Midbrain (tissue), 1 donor: ENCODE data around the gene PRRG2.
A peak's percentile ranks its signal among the peaks of the same experiment; 100 is the strongest.

Source experiments
- DNase-seq: peaks from one replicate; lab custom pipeline; 2025; lab: John Stamatoyannopoulos, UW

Gene PRRG2

GRCh38 chr19:49589502-49589905 is 8.4 kb downstream of the PRRG2 start:
- no peak for DNase-seq

GRCh38 chr19:49590071-49590970 is 9.2 kb downstream of the PRRG2 start:
- peak; percentile 77 for DNase-seq

- peak; percentile 75 for DNase-seq
These were observed 10.0 kb downstream of the PRRG2 start, which contains the start of gene PRR12 for GRCh38 chr19:49590971-49591730. Gene PRR12, plus strand, starts transcription at chr19:49591182. Its CDS starts 473 bp downstream, at chr19:49591655.

- peak; percentile 71 for DNase-seq
These were observed 10.8 kb downstream of the PRRG2 start for GRCh38 chr19:49591731-49592485.

GRCh38 chr19:49592486-49593232 is 11.5 kb downstream of the PRRG2 start:
- no peak for DNase-seq

GRCh38 chr19:49593233-49594113 is 12.4 kb downstream of the PRRG2 start:
- DNase-seq = peak; percentile 94

- no peak for DNase-seq
These were observed 13.3 kb downstream of the PRRG2 start for GRCh38 chr19:49594157-49594992.

GRCh38 chr19:49594993-49595818 is 14.1 kb downstream of the PRRG2 start:
- DNase-seq = no peak

GRCh38 chr19:49595819-49596404 is 14.8 kb downstream of the PRRG2 start:
- no peak for DNase-seq

GRCh38 chr19:49596407-49596806 is 15.3 kb downstream of the PRRG2 start:
- no peak for DNase-seq

- no peak for DNase-seq
These were observed 16.0 kb downstream of the PRRG2 start for GRCh38 chr19:49596954-49597702.

GRCh38 chr19:49597703-49597974 is 16.5 kb downstream of the PRRG2 start:
- no peak for DNase-seq

GRCh38 chr19:49599378-49600295 is 18.5 kb downstream of the PRRG2 start:
- no peak for DNase-seq

GRCh38 chr19:49601482-49602038 is 20.4 kb downstream of the PRRG2 start:
- DNase-seq = no peak

- no peak for DNase-seq
These were observed 21.7 kb downstream of the PRRG2 start for GRCh38 chr19:49602806-49603205.

- no peak for DNase-seq
These were observed 24.5 kb downstream of the PRRG2 start for GRCh38 chr19:49605605-49606004.
